ENCODE measurements around the gene LRRC7.

Gene LRRC7

GRCh38 chr1:69679965-69680364 is 112.2 kb downstream of the LRRC7 start:
- H3K79me1 ChIP-seq (ENCODE audit: low read depth, low read length) = no peaks in the 10 kb centered on the region
- DNase-seq (ENCODE audit: low spot score) = no peak
- no peak overlapping the region for H2AK5ac ChIP-seq (ENCODE audit: low read depth, low read length)
- H2BK5ac ChIP-seq (ENCODE audit: low read length) = no peak overlapping the region
- H2BK15ac ChIP-seq (ENCODE audit: low read length) = no peak overlapping the region
- no peak overlapping the region for H3K4me2 ChIP-seq (ENCODE audit: insufficient read depth, low read length, poor library complexity, severe bottlenecking)
- no peak overlapping the region for H3K23ac ChIP-seq (ENCODE audit: low read depth, low read length, poor library complexity)
- no peaks in the 10 kb centered on the region for H3K27me3 ChIP-seq (ENCODE audit: control insufficient read depth in 3 of 3, insufficient read depth in 3 of 3, low read depth in 1 of 3, low read length in 3 of 3)
- no peak overlapping the region for H3K18ac ChIP-seq (ENCODE audit: low read length)
- H3K27ac ChIP-seq (replicated peaks; ENCODE audit: low read length) = no peak overlapping the region
- WGBS, 2 donors (ENCODE audit: extremely low coverage in 2 of 2, insufficient read length in 2 of 2, insufficient replicate concordance in 1 of 2) = no CpG with 5 or more reads among the region's 2 CpGs
- H2AFZ ChIP-seq (ENCODE audit: low read length) = no peak overlapping the region
- H2BK120ac ChIP-seq (ENCODE audit: low read depth, low read length) = no peak overlapping the region
- H3K4ac ChIP-seq (ENCODE audit: low read length) = no peak overlapping the region
- H3K4me1 ChIP-seq (ENCODE audit: control insufficient read depth in 2 of 2, insufficient read depth in 1 of 2, low read depth in 1 of 2, low read length in 2 of 2) = no peaks in the 10 kb centered on the region
- H3K14ac ChIP-seq (ENCODE audit: low read length) = peak overlapping the region; percentile 21
- no peak overlapping the region for H3K9ac ChIP-seq (ENCODE audit: low read depth, low read length, poor library complexity)
- no peak overlapping the region for H4K91ac ChIP-seq (ENCODE audit: low read depth, low read length, poor library complexity)
- no peak overlapping the region for H2BK12ac ChIP-seq (ENCODE audit: low read length)
- H3K9me3 ChIP-seq (replicated peaks in 1 of 2; ENCODE audit: control insufficient read depth in 2 of 2, insufficient read depth in 1 of 2, low read depth in 1 of 2, low read length in 2 of 2) = no peaks in the 10 kb centered on the region
- H3K36me3 ChIP-seq (replicated peaks in 1 of 2; ENCODE audit: control insufficient read depth in 2 of 2, insufficient read depth in 2 of 2, low read length in 2 of 2) = no peaks in the 10 kb centered on the region
- no peak overlapping the region for H4K8ac ChIP-seq (ENCODE audit: low read depth, low read length)
- no peak overlapping the region for H3K4me3 ChIP-seq (ENCODE audit: low read length in 2 of 2)

- Histone ChIP-seq H3K4me2 (ENCODE audit: insufficient read depth, low read length, poor library complexity, severe bottlenecking) (no peak overlapping the region), H3K4ac (ENCODE audit: low read length) (no peak overlapping the region), H2BK120ac (ENCODE audit: low read depth, low read length) (no peak overlapping the region), H3K36me3 (replicated peaks in 1 of 2; ENCODE audit: control insufficient read depth in 2 of 2, insufficient read depth in 2 of 2, low read length in 2 of 2) (no peaks in the 10 kb centered on the region), H3K27ac (replicated peaks; ENCODE audit: low read length) (no peak overlapping the region), H2BK15ac (ENCODE audit: low read length) (no peak overlapping the region), H3K4me3 (ENCODE audit: low read length in 2 of 2) (no peak overlapping the region), H2AFZ (ENCODE audit: low read length) (no peak overlapping the region), H3K23ac (ENCODE audit: low read depth, low read length, poor library complexity) (no peak overlapping the region), H3K9ac (ENCODE audit: low read depth, low read length, poor library complexity) (no peak overlapping the region), H4K8ac (ENCODE audit: low read depth, low read length) (no peak overlapping the region), H3K79me1 (ENCODE audit: low read depth, low read length) (no peaks in the 10 kb centered on the region), H3K18ac (ENCODE audit: low read length) (no peak overlapping the region), H2BK12ac (ENCODE audit: low read length) (no peak overlapping the region), H3K9me3 (replicated peaks in 1 of 2; ENCODE audit: control insufficient read depth in 2 of 2, insufficient read depth in 1 of 2, low read depth in 1 of 2, low read length in 2 of 2) (no peaks in the 10 kb centered on the region), H4K91ac (ENCODE audit: low read depth, low read length, poor library complexity) (no peak overlapping the region), H3K14ac (ENCODE audit: low read length) (no peak overlapping the region), H2BK5ac (ENCODE audit: low read length) (no peak overlapping the region), H3K4me1 (ENCODE audit: control insufficient read depth in 2 of 2, insufficient read depth in 1 of 2, low read depth in 1 of 2, low read length in 2 of 2) (peaks cover 0 to 6% of the 10 kb centered on the region in 2 donors), H2AK5ac (ENCODE audit: low read depth, low read length) (no peak overlapping the region), H3K27me3 (ENCODE audit: control insufficient read depth in 3 of 3, insufficient read depth in 3 of 3, low read depth in 1 of 3, low read length in 3 of 3) (no peaks in the 10 kb centered on the region)
- whole genome bisulfite sequencing, 2 donors (ENCODE audit: extremely low coverage in 2 of 2, insufficient read length in 2 of 2, insufficient replicate concordance in 1 of 2) = no CpG with 5 or more reads among the region's 1 CpG
- DNase-seq (ENCODE audit: low spot score) = no peak
Observed at GRCh38 chr1:69686367-69686984, 118.8 kb downstream of the LRRC7 start.

GRCh38 chr1:69688193-69688592 is 120.5 kb downstream of the LRRC7 start:
- Histone ChIP-seq H3K9ac (ENCODE audit: low read depth, low read length, poor library complexity) (no peak overlapping the region), H3K4me1 (ENCODE audit: control insufficient read depth in 2 of 2, insufficient read depth in 1 of 2, low read depth in 1 of 2, low read length in 2 of 2) (peaks cover 0 to 6% of the 10 kb centered on the region in 2 donors), H3K14ac (ENCODE audit: low read length) (no peak overlapping the region), H3K18ac (ENCODE audit: low read length) (no peak overlapping the region), H3K27me3 (ENCODE audit: control insufficient read depth in 3 of 3, insufficient read depth in 3 of 3, low read depth in 1 of 3, low read length in 3 of 3) (no peaks in the 10 kb centered on the region), H3K4ac (ENCODE audit: low read length) (no peak overlapping the region), H4K91ac (ENCODE audit: low read depth, low read length, poor library complexity) (no peak overlapping the region), H2AK5ac (ENCODE audit: low read depth, low read length) (no peak overlapping the region), H2BK5ac (ENCODE audit: low read length) (no peak overlapping the region), H2AFZ (ENCODE audit: low read length) (no peak overlapping the region), H4K8ac (ENCODE audit: low read depth, low read length) (no peak overlapping the region), H3K4me2 (ENCODE audit: insufficient read depth, low read length, poor library complexity, severe bottlenecking) (no peak overlapping the region), H3K36me3 (replicated peaks in 1 of 2; ENCODE audit: control insufficient read depth in 2 of 2, insufficient read depth in 2 of 2, low read length in 2 of 2) (no peaks in the 10 kb centered on the region), H2BK12ac (ENCODE audit: low read length) (no peak overlapping the region), H3K23ac (ENCODE audit: low read depth, low read length, poor library complexity) (no peak overlapping the region), H2BK15ac (ENCODE audit: low read length) (no peak overlapping the region), H3K27ac (replicated peaks; ENCODE audit: low read length) (no peak overlapping the region), H3K79me1 (ENCODE audit: low read depth, low read length) (no peaks in the 10 kb centered on the region), H2BK120ac (ENCODE audit: low read depth, low read length) (no peak overlapping the region), H3K4me3 (ENCODE audit: low read length in 2 of 2) (no peak overlapping the region), H3K9me3 (replicated peaks in 1 of 2; ENCODE audit: control insufficient read depth in 2 of 2, insufficient read depth in 1 of 2, low read depth in 1 of 2, low read length in 2 of 2) (no peaks in the 10 kb centered on the region)
- WGBS, 2 donors (ENCODE audit: extremely low coverage in 2 of 2, insufficient read length in 2 of 2, insufficient replicate concordance in 1 of 2) = no CpG with 5 or more reads among the region's 2 CpGs
- no peak for DNase-seq (ENCODE audit: low spot score)

GRCh38 chr1:69691179-69691578 is 123.5 kb downstream of the LRRC7 start:
- H3K4me1 ChIP-seq (ENCODE audit: control insufficient read depth in 2 of 2, insufficient read depth in 1 of 2, low read depth in 1 of 2, low read length in 2 of 2) = peaks cover 0 to 6% of the 10 kb centered on the region in 2 donors
- H3K14ac ChIP-seq (ENCODE audit: low read length) = no peak overlapping the region
- H3K18ac ChIP-seq (ENCODE audit: low read length) = no peak overlapping the region
- no CpG with 5 or more reads among the region's 3 CpGs for WGBS, 2 donors (ENCODE audit: extremely low coverage in 2 of 2, insufficient read length in 2 of 2, insufficient replicate concordance in 1 of 2)
- no peak overlapping the region for H3K4me3 ChIP-seq (ENCODE audit: low read length in 2 of 2)
- DNase-seq (ENCODE audit: low spot score) = no peak
- no peak overlapping the region for H4K8ac ChIP-seq (ENCODE audit: low read depth, low read length)
- H3K4me2 ChIP-seq (ENCODE audit: insufficient read depth, low read length, poor library complexity, severe bottlenecking) = no peak overlapping the region
- no peak overlapping the region for H2AK5ac ChIP-seq (ENCODE audit: low read depth, low read length)
- no peak overlapping the region for H3K9ac ChIP-seq (ENCODE audit: low read depth, low read length, poor library complexity)
- no peaks in the 10 kb centered on the region for H3K9me3 ChIP-seq (replicated peaks in 1 of 2; ENCODE audit: control insufficient read depth in 2 of 2, insufficient read depth in 1 of 2, low read depth in 1 of 2, low read length in 2 of 2)
- no peak overlapping the region for H2BK5ac ChIP-seq (ENCODE audit: low read length)
- no peak overlapping the region for H4K91ac ChIP-seq (ENCODE audit: low read depth, low read length, poor library complexity)
- H3K36me3 ChIP-seq (replicated peaks in 1 of 2; ENCODE audit: control insufficient read depth in 2 of 2, insufficient read depth in 2 of 2, low read length in 2 of 2) = no peaks in the 10 kb centered on the region
- H3K27ac ChIP-seq (replicated peaks; ENCODE audit: low read length) = no peak overlapping the region
- H3K4ac ChIP-seq (ENCODE audit: low read length) = no peak overlapping the region
- H2BK120ac ChIP-seq (ENCODE audit: low read depth, low read length) = no peak overlapping the region
- no peak overlapping the region for H2BK15ac ChIP-seq (ENCODE audit: low read length)
- H3K27me3 ChIP-seq (ENCODE audit: control insufficient read depth in 3 of 3, insufficient read depth in 3 of 3, low read depth in 1 of 3, low read length in 3 of 3) = no peaks in the 10 kb centered on the region
- no peaks in the 10 kb centered on the region for H3K79me1 ChIP-seq (ENCODE audit: low read depth, low read length)
- no peak overlapping the region for H2BK12ac ChIP-seq (ENCODE audit: low read length)
- no peak overlapping the region for H2AFZ ChIP-seq (ENCODE audit: low read length)
- H3K23ac ChIP-seq (ENCODE audit: low read depth, low read length, poor library complexity) = no peak overlapping the region

Measured in neuronal stem cell (in vitro differentiated cells).